KMS-11 (cell line): Measurements from ENCODE around the gene CAV2.

ENCODE experiments used
- H2AFZ ChIP-seq: fragments of 200-600 bp; sonication (generic); 2 replicates; pipeline ENCODE4 v1.6.1; 2016; ENCODE audit warnings: antibody characterized with exemption, mixed run types, low read depth
- H3K27ac ChIP-seq: fragments of 200-600 bp; sonication (generic); 2 replicates; pipeline ENCODE4 v1.6.1; 2016; ENCODE audit warnings: mild to moderate bottlenecking, mixed run types
- H3K27me3 ChIP-seq: fragments of 200-600 bp; sonication (generic); 2 replicates; pipeline ENCODE4 v1.6.1; 2017; ENCODE audit warnings: mild to moderate bottlenecking, low read depth, mixed run types, moderate library complexity; ENCODE audit not compliant: insufficient read depth
- H3K36me3 ChIP-seq: fragments of 200-600 bp; sonication (generic); 2 replicates; pipeline ENCODE4 v1.6.1; 2017; ENCODE audit warnings: mild to moderate bottlenecking, mixed run types; ENCODE audit not compliant: insufficient read depth
- H3K4me1 ChIP-seq: fragments of 200-600 bp; sonication (generic); 2 replicates; pipeline ENCODE4 v1.6.1; 2016; ENCODE audit warnings: mild to moderate bottlenecking, low read depth, mixed run types; ENCODE audit not compliant: poor library complexity, severe bottlenecking
- H3K4me2 ChIP-seq: fragments of 200-600 bp; sonication (generic); 2 replicates; pipeline ENCODE4 v1.7.0; 2016; ENCODE audit warnings: mild to moderate bottlenecking, mixed run types
- H3K4me3 ChIP-seq: fragments of 200-600 bp; sonication (generic); IDR thresholded peaks from 2 replicates; pipeline ENCODE4 v1.6.1; 2017; ENCODE audit warnings: low read depth, low read length, mixed read lengths; ENCODE audit not compliant: insufficient read depth
- H3K79me2 ChIP-seq: fragments of 200-600 bp; sonication (generic); 2 replicates; pipeline ENCODE4 v1.6.1; 2016; ENCODE audit warnings: low read depth, mixed run types; ENCODE audit not compliant: insufficient read depth
- H3K9ac ChIP-seq: fragments of 200-600 bp; sonication (generic); 2 replicates; pipeline ENCODE4 v1.6.1; 2016; ENCODE audit warnings: mild to moderate bottlenecking, mixed run types
- H4K20me1 ChIP-seq: fragments of 200-600 bp; sonication (generic); 2 replicates; pipeline ENCODE4 v1.6.1; 2016; ENCODE audit warnings: mild to moderate bottlenecking, mixed run types; ENCODE audit not compliant: insufficient read depth
- CTCF ChIP-seq: fragments of 200-600 bp; sonication (generic); conservative IDR thresholded peaks from 2 replicates; pipeline ENCODE4 v1.6.1; 2017; ENCODE audit warnings: low read depth, mild to moderate bottlenecking, antibody characterized with exemption, low read length, moderate library complexity, mixed read lengths

CAV2 gene

DNA sequence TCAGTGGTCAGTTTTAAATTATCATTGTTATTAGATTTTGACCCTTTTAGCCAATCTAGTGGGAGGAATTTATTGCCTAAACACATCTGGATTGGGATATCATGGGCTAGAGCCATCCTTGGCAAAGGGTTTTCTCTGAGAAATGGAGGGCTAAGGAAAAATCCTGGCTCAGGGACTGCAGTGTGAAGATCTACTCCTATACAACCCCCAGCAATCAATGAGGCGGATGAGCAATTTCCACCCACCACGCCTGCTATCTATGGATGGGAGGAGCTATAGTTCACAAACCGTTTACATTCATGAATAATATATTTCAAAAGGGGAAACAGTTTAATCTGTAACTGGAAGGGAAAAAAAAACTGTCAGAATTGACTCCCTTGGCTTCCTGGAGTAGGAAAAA, 28.0 kb downstream of the CAV2 start:
- H3K27me3 ChIP-seq, result no peaks in the 10 kb centered on the region
- H2AFZ ChIP-seq, result no peak overlapping the region; the same call in 1 of the 2 replicates
- peak overlapping the region; percentile 94 for H3K4me2 ChIP-seq
- peak overlapping the region; percentile 69; the same call in 1 of the 2 replicates for H3K9ac ChIP-seq
- no peaks in the 10 kb centered on the region for H4K20me1 ChIP-seq
- 0 out of 2 replicates have a peak overlapping the region, but pooled peaks have one; percentile 47 for H3K27ac ChIP-seq
- H3K79me2 ChIP-seq, result 0 out of 2 replicates have a peak, but pooled peaks cover 12% of the 10 kb centered on the region
- no peaks in the 10 kb centered on the region for H3K36me3 ChIP-seq
- no peak for TF ChIP-seq CTCF
- H3K4me3 ChIP-seq, result no peak overlapping the region
- peaks cover 66% of the 10 kb centered on the region for H3K4me1 ChIP-seq

DNA sequence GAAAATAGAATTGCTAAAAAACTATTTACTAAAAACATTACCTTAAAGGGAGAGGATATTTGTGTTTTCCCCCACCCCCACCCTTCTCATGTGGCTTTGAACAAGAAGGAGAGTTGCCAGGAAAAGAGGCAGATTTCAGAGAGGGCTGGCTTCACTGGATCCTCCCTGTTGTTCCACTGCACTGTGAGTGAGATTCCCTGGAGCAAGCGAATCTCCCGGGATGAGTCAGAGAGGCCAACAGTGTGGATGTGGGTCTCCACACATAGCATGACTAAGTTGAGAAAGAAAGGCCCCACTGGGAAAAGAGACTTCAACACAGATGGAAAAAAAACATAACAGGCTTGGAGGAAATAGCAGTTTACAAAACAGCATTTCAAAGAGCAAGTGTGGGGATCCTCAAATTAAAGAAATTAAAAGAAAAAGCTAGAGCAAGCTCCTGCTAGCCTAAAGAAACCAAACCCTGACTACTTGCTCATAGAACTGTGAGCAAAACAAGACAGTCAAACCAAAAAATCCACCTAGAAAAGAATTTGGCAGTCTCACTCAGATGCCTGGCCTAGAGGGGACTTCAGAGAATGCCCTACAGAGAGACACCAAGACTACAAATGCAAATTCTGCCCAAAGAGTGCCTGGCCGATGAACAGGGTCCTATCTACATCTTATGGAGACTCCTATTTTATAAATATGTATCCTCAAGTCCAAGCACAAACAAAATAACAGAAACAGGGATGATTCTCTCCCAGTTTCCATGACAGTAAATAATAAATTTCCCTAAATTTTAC, 28.7 kb downstream of the CAV2 start:
- Histone ChIP-seq H3K27me3 (no peaks in the 10 kb centered on the region), H3K4me2 (peak overlapping the region; percentile 94), H3K4me3 (no peak overlapping the region), H3K79me2 (peaks cover 12% of the 10 kb centered on the region; the same call in 1 of the 2 replicates), H4K20me1 (no peaks in the 10 kb centered on the region), H3K9ac (no peak overlapping the region), H3K27ac (no peak overlapping the region), H2AFZ (no peak overlapping the region), H3K36me3 (no peaks in the 10 kb centered on the region), H3K4me1 (peaks cover 70% of the 10 kb centered on the region)
- TF ChIP-seq CTCF, result no peak

- no peak for TF ChIP-seq CTCF
- Histone ChIP-seq H3K4me1 (peaks cover 64% of the 10 kb centered on the region), H3K27ac (no peak overlapping the region), H3K79me2 (peaks cover 12% of the 10 kb centered on the region; the same call in 1 of the 2 replicates), H3K9ac (no peak overlapping the region), H3K36me3 (no peaks in the 10 kb centered on the region), H4K20me1 (no peaks in the 10 kb centered on the region), H2AFZ (no peak overlapping the region), H3K4me3 (no peak overlapping the region), H3K4me2 (peak overlapping the region; percentile 32), H3K27me3 (no peaks in the 10 kb centered on the region)
These were observed 29.7 kb downstream of the CAV2 start for GRCh38 chr7:116529250-116529649.

DNA sequence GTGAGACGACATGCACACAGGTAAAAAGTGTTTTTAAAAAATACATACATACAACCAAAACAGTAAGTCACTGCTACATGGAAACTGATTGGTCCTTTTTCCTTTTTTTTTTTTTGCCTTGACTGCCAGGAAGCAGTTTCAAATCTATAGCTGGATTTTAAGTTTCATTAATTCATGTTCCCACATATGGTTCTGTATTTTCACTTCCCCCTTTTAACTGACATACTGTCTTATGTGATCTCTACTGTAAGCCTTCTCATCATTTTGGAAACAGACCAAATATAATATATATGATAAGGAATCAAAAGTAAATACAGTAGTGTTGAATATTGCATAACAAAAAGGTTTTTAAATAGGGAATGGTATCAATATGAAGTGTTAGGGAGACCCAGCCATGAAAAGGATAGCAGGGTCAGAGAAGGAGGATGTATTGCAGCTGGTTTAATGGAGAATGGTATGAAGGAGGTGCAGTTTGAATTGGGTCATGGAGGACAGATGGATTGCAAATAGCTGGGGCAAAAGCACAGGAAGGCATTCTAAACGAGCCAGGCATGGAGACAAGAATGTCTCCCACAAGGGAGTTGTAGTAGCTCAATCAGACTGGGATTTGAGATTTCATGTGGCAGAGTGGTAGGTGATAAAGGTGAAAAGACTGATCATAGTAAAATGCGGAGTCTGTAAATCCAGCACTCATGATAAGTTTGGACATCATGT, 30.7 kb downstream of the CAV2 start:
- Histone ChIP-seq H2AFZ (no peak overlapping the region), H3K4me1 (peaks cover 64% of the 10 kb centered on the region), H3K4me2 (peak overlapping the region; percentile 32; the same call in 1 of the 2 replicates), H4K20me1 (no peaks in the 10 kb centered on the region), H3K9ac (no peak overlapping the region), H3K4me3 (no peak overlapping the region), H3K27ac (no peak overlapping the region), H3K79me2 (peaks cover 12% of the 10 kb centered on the region; the same call in 1 of the 2 replicates), H3K27me3 (no peaks in the 10 kb centered on the region), H3K36me3 (no peaks in the 10 kb centered on the region)
- TF ChIP-seq CTCF, result no peak
